Neuronal stem cell (in vitro differentiated cells): ENCODE measurements around the gene MYBBP1A.

Experiments used
- DNase-seq: peaks from one replicate; pipeline ENCODE4 v3.0.0-alpha.2; 2013; ENCODE audit warnings: low spot score
- H2AFZ ChIP-seq: one replicate; pipeline ENCODE4 v1.6.1; 2013; ENCODE audit warnings: mild to moderate bottlenecking, low read length, inconsistent platforms
- H2AK5ac ChIP-seq: 2 replicates; pipeline ENCODE4 v1.6.1; 2013; ENCODE audit warnings: low read depth, mild to moderate bottlenecking, inconsistent platforms, low read length, moderate library complexity, mixed read lengths
- H2BK120ac ChIP-seq: 2 replicates; pipeline ENCODE4 v1.6.1; 2013; ENCODE audit warnings: low read depth, mild to moderate bottlenecking, inconsistent platforms, low read length, moderate library complexity, mixed read lengths
- H2BK12ac ChIP-seq: one replicate; pipeline ENCODE4 v1.6.1; 2013; ENCODE audit warnings: low read length, inconsistent platforms
- H2BK15ac ChIP-seq: 2 replicates; pipeline ENCODE4 v1.6.1; 2013; ENCODE audit warnings: mild to moderate bottlenecking, low read length, inconsistent platforms, mixed read lengths
- H2BK5ac ChIP-seq: one replicate; pipeline ENCODE4 v1.6.1; 2013; ENCODE audit warnings: inconsistent platforms, mild to moderate bottlenecking, low read length, moderate library complexity
- H3K14ac ChIP-seq: one replicate; pipeline ENCODE4 v1.6.1; 2013; ENCODE audit warnings: low read length, inconsistent platforms
- H3K18ac ChIP-seq: 2 replicates; pipeline ENCODE4 v1.6.1; 2013; ENCODE audit warnings: low read length, inconsistent platforms
- H3K23ac ChIP-seq: 2 replicates; pipeline ENCODE4 v1.6.1; 2013; ENCODE audit warnings: low read depth, mild to moderate bottlenecking, mixed read lengths, low read length, inconsistent platforms; ENCODE audit not compliant: poor library complexity
- H3K27ac ChIP-seq: replicated peaks from 3 replicates; pipeline ENCODE4 v1.5.1; 2013; ENCODE audit warnings: low read length, inconsistent platforms
- H3K27me3 ChIP-seq, 3 experiments: 2 replicates each; pipeline ENCODE4 v1.6.1; 2013; ENCODE audit warnings: low read length in 3 of 3, mild to moderate bottlenecking in 2 of 3, inconsistent platforms in 1 of 3, low read depth in 1 of 3, mixed read lengths in 1 of 3, moderate library complexity in 1 of 3; ENCODE audit not compliant: control insufficient read depth in 3 of 3, insufficient read depth in 3 of 3
- H3K36me3 ChIP-seq, 2 donors: replicated peaks in 1 of 2; 2 replicates each; pipeline ENCODE4 v1.6.1; 2013; ENCODE audit warnings: low read length in 2 of 2; ENCODE audit not compliant: control insufficient read depth in 2 of 2, insufficient read depth in 2 of 2
- H3K4ac ChIP-seq: 2 replicates; pipeline ENCODE4 v1.6.1; 2013; ENCODE audit warnings: inconsistent platforms, mild to moderate bottlenecking, low read length, moderate library complexity
- H3K4me1 ChIP-seq, 2 donors: 1 replicate in 1 of 2; 2 replicates in 1 of 2; pipeline ENCODE4 v1.6.1; 2013; ENCODE audit warnings: low read length in 2 of 2, low read depth in 1 of 2; ENCODE audit not compliant: control insufficient read depth in 2 of 2, insufficient read depth in 1 of 2
- H3K4me2 ChIP-seq: one replicate; pipeline ENCODE4 v1.6.1; 2013; ENCODE audit warnings: mild to moderate bottlenecking, low read length, inconsistent platforms; ENCODE audit not compliant: insufficient read depth, poor library complexity, severe bottlenecking
- H3K4me3 ChIP-seq, 2 donors: 2 replicates each; pipeline ENCODE4 v1.5.1; 2013; ENCODE audit warnings: low read length in 2 of 2, mild to moderate bottlenecking in 2 of 2, inconsistent platforms in 1 of 2, moderate library complexity in 1 of 2
- H3K79me1 ChIP-seq: one replicate; pipeline ENCODE4 v1.6.1; 2013; ENCODE audit warnings: low read depth, mild to moderate bottlenecking, inconsistent platforms, low read length, moderate library complexity
- H3K9ac ChIP-seq: one replicate; pipeline ENCODE4 v1.6.1; 2013; ENCODE audit warnings: mild to moderate bottlenecking, low read depth, low read length, inconsistent platforms; ENCODE audit not compliant: poor library complexity
- H3K9me3 ChIP-seq, 2 donors: replicated peaks in 1 of 2; 2 replicates each; pipeline versions ENCODE3 to v1.6.1; 2013; ENCODE audit warnings: low read length in 2 of 2, mild to moderate bottlenecking in 2 of 2, inconsistent platforms in 1 of 2, low read depth in 1 of 2, mixed read lengths in 1 of 2, moderate library complexity in 1 of 2; ENCODE audit not compliant: control insufficient read depth in 2 of 2, insufficient read depth in 1 of 2
- H4K8ac ChIP-seq: one replicate; pipeline ENCODE4 v1.6.1; 2013; ENCODE audit warnings: low read depth, mild to moderate bottlenecking, inconsistent platforms, low read length, moderate library complexity
- H4K91ac ChIP-seq: one replicate; pipeline ENCODE4 v1.6.1; 2013; ENCODE audit warnings: low read length, low read depth, mild to moderate bottlenecking, inconsistent platforms; ENCODE audit not compliant: poor library complexity
- WGBS, 2 donors: extraction: QIAGEN DNeasy Blood & Tissue Kit; methylation state at CpG; one replicate each; pipeline ENCODE4 v1.1.7; 2013; ENCODE audit warnings: missing lambda C conversion rate in 2 of 2, mixed read lengths in 1 of 2; ENCODE audit not compliant: insufficient read length in 2 of 2, insufficient replicate concordance in 1 of 2; ENCODE audit errors: extremely low coverage in 2 of 2; 5-methylcytosine and 5-hydroxymethylcytosine counted together

Gene MYBBP1A

GRCh38 chr17:4565209-4566141 lies 10.3 kb upstream of the MYBBP1A start:
- WGBS, 2 donors: no CpG with 5 or more reads among the region's 16 CpGs
- Histone ChIP-seq H3K9me3 (no peaks in the 10 kb centered on the region), H2AFZ (peak overlapping the region; percentile 64), H2BK5ac (no peak overlapping the region), H2BK120ac (no peak overlapping the region), H3K27ac (no peak overlapping the region), H3K18ac (no peak overlapping the region), H2BK12ac (no peak overlapping the region), H4K91ac (no peak overlapping the region), H3K36me3 (no peaks in the 10 kb centered on the region), H3K27me3 (peaks cover 0 to 15% (median 0%) of the 10 kb centered on the region in 3 experiments), H2AK5ac (no peak overlapping the region), H4K8ac (no peak overlapping the region), H3K4ac (no peak overlapping the region), H3K4me3 (no peak overlapping the region), H2BK15ac (no peak overlapping the region), H3K23ac (no peak overlapping the region), H3K4me2 (no peak overlapping the region), H3K4me1 (peaks cover 0 to 9% of the 10 kb centered on the region in 2 donors), H3K9ac (peak overlapping the region; percentile 2), H3K14ac (no peak overlapping the region), H3K79me1 (no peaks in the 10 kb centered on the region)
- DNase-seq: peak; percentile 61

- Histone ChIP-seq H2BK120ac (no peak overlapping the region), H3K4me3 (no peak overlapping the region), H3K18ac (no peak overlapping the region), H3K9me3 (no peaks in the 10 kb centered on the region), H3K4ac (no peak overlapping the region), H3K23ac (no peak overlapping the region), H2AFZ (no peak overlapping the region), H3K79me1 (no peaks in the 10 kb centered on the region), H2BK5ac (no peak overlapping the region), H2BK15ac (no peak overlapping the region), H3K27me3 (peaks cover 0 to 16% (median 0%) of the 10 kb centered on the region in 3 experiments), H3K9ac (no peak overlapping the region), H2BK12ac (no peak overlapping the region), H3K14ac (no peak overlapping the region), H4K8ac (no peak overlapping the region), H3K4me2 (no peak overlapping the region), H3K4me1 (peaks cover 3 to 15% of the 10 kb centered on the region in 2 donors), H3K36me3 (no peaks in the 10 kb centered on the region), H4K91ac (no peak overlapping the region), H2AK5ac (no peak overlapping the region), H3K27ac (no peak overlapping the region)
- no CpG with 5 or more reads among the region's 8 CpGs for WGBS, 2 donors
- DNase-seq: no peak
Measured at GRCh38 chr17:4562015-4562969, 7.1 kb upstream of the MYBBP1A start.

DNA sequence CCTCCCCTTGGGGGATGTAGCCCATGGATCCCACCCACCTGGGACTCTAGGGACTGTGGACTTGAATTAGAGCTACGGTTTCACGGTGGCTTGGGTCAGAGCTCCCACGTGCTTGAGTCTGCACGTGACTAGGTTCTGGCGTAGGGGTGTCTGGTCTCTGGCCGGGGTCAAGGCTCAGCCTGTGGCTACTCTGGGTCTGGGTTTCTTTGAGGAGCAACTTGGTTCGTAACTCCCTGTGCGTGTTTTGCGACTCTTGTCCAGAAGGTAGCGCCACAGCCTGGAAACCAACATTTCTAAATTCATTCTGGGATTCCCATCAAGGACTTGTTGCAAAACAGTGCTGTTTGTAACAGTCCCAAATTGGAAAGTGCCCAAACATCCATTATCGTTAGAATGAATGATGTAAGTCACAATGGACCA lies 5.7 kb upstream of the MYBBP1A start:
- Histone ChIP-seq H3K36me3 (no peaks in the 10 kb centered on the region), H3K14ac (no peak overlapping the region), H3K4me3 (no peak overlapping the region), H3K23ac (no peak overlapping the region), H2BK12ac (no peak overlapping the region), H4K8ac (no peak overlapping the region), H2BK15ac (no peak overlapping the region), H2BK5ac (no peak overlapping the region), H3K79me1 (no peaks in the 10 kb centered on the region), H2AFZ (no peak overlapping the region), H2BK120ac (no peak overlapping the region), H2AK5ac (peak overlapping the region; percentile 21), H3K4me2 (no peak overlapping the region), H3K9me3 (no peaks in the 10 kb centered on the region), H3K9ac (no peak overlapping the region), H3K18ac (no peak overlapping the region), H3K4me1 (peaks cover 7 to 22% of the 10 kb centered on the region in 2 donors), H3K27ac (no peak overlapping the region), H3K27me3 (peaks cover 0 to 16% (median 0%) of the 10 kb centered on the region in 3 experiments), H4K91ac (no peak overlapping the region), H3K4ac (no peak overlapping the region)
- no CpG with 5 or more reads among the region's 11 CpGs for WGBS, 2 donors
- no peak for DNase-seq
